ENCODE data around the gene NSDHL.
"Not testable (repeated sequence)": the region's sequence is repeated elsewhere in the genome, so short reads cannot be mapped to it uniquely, and the experiment has no call there.

The NSDHL gene

GRCh38 chrX:152905081-152905420, 74.2 kb downstream of the NSDHL start:
- TF ChIP-seq CTCF (IDR thresholded peaks at IDR 0.05; ENCODE audit: unreplicated experiment in 3 of 3), result no peak
- Mint-ChIP-seq H3K4me1 (peaks cover 15% of the 10 kb centered on the region), H3K9me3 (peaks cover 12% of the 10 kb centered on the region), H3K27me3 (ENCODE audit: low read depth) (peaks cover 4% of the 10 kb centered on the region), H3K36me3 (ENCODE audit: low read depth) (no peaks in the 10 kb centered on the region), H3K4me3 (no peak overlapping the region), H3K27ac (no peak overlapping the region)

- Mint-ChIP-seq H3K27me3 (ENCODE audit: low read depth) (peaks cover 4% of the 10 kb centered on the region), H3K4me1 (peaks cover 9% of the 10 kb centered on the region), H3K27ac (peak overlapping the region; percentile 61 to 93 (median 90)), H3K9me3 (peaks cover 9% of the 10 kb centered on the region), H3K4me3 (peak overlapping the region; percentile 37 to 81 (median 73)), H3K36me3 (ENCODE audit: low read depth) (no peaks in the 10 kb centered on the region)
- no peak for TF ChIP-seq CTCF (IDR thresholded peaks at IDR 0.05; ENCODE audit: unreplicated experiment in 3 of 3)
These were observed 76.3 kb downstream of the NSDHL start for GRCh38 chrX:152907084-152907651.

GRCh38 chrX:152908486-152908885, 77.6 kb downstream of the NSDHL start:
- Mint-ChIP-seq H3K36me3 (ENCODE audit: low read depth) (no peaks in the 10 kb centered on the region), H3K27ac (no peak overlapping the region)
- TF ChIP-seq CTCF (IDR thresholded peaks at IDR 0.05; ENCODE audit: unreplicated experiment in 3 of 3), result no peak

GRCh38 chrX:152910018-152910417, 79.2 kb downstream of the NSDHL start:
- H3K4me3 Mint-ChIP-seq; H3K36me3 Mint-ChIP-seq (ENCODE audit: low read depth); H3K9me3 Mint-ChIP-seq; H3K27me3 Mint-ChIP-seq (ENCODE audit: low read depth); H3K27ac Mint-ChIP-seq: not testable (repeated sequence)
- H3K4me1 Mint-ChIP-seq, result peaks cover 14% of the 10 kb centered on the region

More at GRCh38 chrX:152908486-152908885, 77.6 kb downstream of the NSDHL start:
- peaks cover 9% of the 10 kb centered on the region for H3K4me1 Mint-ChIP-seq
- H3K27me3 Mint-ChIP-seq (ENCODE audit: low read depth), result peaks cover 4% of the 10 kb centered on the region
- H3K9me3 Mint-ChIP-seq, result peaks cover 6% of the 10 kb centered on the region
- no peak overlapping the region for H3K4me3 Mint-ChIP-seq

GRCh38 chrX:152912106-152912505, 81.2 kb downstream of the NSDHL start:
- TF ChIP-seq CTCF (IDR thresholded peaks at IDR 0.05; ENCODE audit: unreplicated experiment in 3 of 3), result no peak
- H3K36me3 Mint-ChIP-seq (ENCODE audit: low read depth), result no peaks in the 10 kb centered on the region
- no peak overlapping the region for H3K27ac Mint-ChIP-seq
- peaks cover 10% of the 10 kb centered on the region for H3K9me3 Mint-ChIP-seq
- H3K4me1 Mint-ChIP-seq, result peaks cover 15% of the 10 kb centered on the region
- H3K27me3 Mint-ChIP-seq (ENCODE audit: low read depth), result peaks cover 4% of the 10 kb centered on the region
- no peak overlapping the region for H3K4me3 Mint-ChIP-seq

- no peak for TF ChIP-seq CTCF (IDR thresholded peaks at IDR 0.05; ENCODE audit: unreplicated experiment in 3 of 3)
- Mint-ChIP-seq H3K27ac (no peak overlapping the region), H3K4me3 (no peak overlapping the region), H3K9me3 (peaks cover 10% of the 10 kb centered on the region), H3K36me3 (ENCODE audit: low read depth) (no peaks in the 10 kb centered on the region), H3K4me1 (peaks cover 13% of the 10 kb centered on the region), H3K27me3 (ENCODE audit: low read depth) (peaks cover 4% of the 10 kb centered on the region)
These were observed 81.8 kb downstream of the NSDHL start for GRCh38 chrX:152912641-152913040.

Data from nephron (organoid).